ENCODE results near the gene CAPN12.

Gene CAPN12

GRCh38 chr19:38710416-38710702 is 33.9 kb downstream of the CAPN12 start:
- no peak for DNase-seq (ENCODE audit: low spot score)

DNA sequence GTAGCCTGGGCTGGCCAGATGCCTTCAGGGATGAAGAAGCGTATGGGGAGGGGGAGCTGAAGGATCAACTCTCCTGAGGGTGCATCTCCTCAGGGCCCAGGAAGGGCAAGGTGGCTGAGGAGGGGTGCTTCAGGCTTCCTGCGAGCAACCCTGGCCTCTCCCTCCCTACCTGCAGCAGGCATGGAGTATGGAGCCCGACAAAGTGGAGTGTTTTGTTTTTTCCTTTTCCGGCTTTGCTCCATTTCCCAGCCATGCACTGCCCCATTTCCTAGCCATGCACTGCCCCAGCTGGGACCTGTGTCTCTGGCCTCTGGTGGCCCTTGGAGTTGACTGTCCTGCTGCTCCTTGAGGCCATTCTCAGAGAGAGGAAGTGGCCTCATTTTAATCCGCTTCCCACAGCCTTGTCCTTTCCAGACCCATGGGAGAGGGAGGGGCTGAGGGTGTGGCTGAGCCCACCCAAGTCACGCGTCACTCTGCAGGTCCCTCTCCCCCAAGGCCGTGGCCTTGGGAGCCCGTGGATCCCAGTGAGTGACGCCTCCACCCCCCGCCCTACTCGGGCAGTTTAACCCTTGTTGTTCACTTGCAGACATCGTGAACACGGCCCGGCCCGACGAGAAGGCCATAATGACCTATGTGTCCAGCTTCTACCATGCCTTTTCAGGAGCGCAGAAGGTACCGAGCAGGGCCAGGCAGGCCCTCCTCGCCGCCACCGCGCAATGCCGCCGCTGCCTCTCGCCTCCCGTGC is 34.4 kb downstream of the CAPN12 start:
- DNase-seq (ENCODE audit: low spot score) = no peak

GRCh38 chr19:38709119-38709518 is 35.2 kb downstream of the CAPN12 start:
- no peak for DNase-seq (ENCODE audit: low spot score)

DNA sequence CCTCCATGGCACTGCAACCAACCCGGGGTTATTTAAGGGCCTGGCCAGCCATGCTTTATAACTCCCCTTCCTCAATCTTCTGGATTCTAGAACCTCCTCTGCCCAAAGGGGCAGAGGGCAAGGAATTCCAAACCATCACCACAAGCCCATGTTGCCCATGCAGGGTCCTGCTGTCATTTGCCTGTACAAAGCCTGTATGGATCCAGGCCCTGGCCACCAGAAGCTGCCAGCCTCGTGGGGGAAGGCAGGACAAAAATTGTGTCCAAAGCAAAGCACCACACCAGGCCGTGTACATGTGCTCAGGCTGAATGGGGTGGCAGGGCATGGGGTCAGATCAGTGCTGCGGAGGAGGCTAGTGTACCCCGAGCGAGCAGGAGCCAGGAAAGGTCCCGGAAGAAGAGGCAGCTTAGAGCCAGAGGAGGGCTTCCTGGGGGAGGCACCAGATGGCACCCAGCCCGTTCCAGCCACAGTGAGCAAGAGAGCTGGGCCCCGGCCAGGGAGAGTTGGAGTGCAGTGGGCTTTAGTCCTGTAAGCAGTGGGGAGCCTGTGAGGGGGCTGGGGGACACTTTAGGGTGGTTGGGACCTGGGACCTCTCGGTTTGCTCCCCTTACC is 35.8 kb downstream of the CAPN12 start:
- DNase-seq (ENCODE audit: low spot score) = no peak

DNA sequence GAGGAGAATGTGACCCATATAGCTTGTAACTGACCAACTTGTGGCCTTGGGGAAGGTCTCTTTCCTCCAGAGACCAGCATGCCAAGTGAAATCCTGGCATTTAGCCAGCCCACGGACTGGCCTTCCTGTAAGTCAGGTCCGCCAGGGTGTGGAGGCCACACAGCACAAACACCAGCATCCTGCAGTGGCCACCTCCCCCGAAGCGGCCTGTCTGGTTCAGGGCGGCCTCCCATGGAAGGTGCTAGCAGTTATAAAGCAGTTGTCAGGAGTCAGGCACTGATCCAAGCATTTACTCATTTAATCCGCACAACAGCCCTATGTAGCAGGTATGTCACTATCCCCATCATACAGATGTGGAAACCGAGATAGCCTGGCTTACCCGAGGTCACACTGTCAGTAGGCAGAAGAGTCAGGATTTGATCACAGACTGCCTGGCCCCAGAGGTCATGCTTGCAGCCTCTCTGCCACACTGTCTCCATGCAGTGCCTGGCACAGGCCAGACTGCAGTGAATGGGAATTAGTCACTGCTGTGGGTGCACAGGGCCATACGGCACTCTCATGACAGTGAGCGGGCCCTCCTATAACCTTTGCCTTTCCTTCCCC is 36.7 kb downstream of the CAPN12 start:
- DNase-seq (ENCODE audit: low spot score) = no peak

GRCh38 chr19:38706792-38707511 is 37.3 kb downstream of the CAPN12 start:
- no peak for DNase-seq (ENCODE audit: low spot score)

DNA sequence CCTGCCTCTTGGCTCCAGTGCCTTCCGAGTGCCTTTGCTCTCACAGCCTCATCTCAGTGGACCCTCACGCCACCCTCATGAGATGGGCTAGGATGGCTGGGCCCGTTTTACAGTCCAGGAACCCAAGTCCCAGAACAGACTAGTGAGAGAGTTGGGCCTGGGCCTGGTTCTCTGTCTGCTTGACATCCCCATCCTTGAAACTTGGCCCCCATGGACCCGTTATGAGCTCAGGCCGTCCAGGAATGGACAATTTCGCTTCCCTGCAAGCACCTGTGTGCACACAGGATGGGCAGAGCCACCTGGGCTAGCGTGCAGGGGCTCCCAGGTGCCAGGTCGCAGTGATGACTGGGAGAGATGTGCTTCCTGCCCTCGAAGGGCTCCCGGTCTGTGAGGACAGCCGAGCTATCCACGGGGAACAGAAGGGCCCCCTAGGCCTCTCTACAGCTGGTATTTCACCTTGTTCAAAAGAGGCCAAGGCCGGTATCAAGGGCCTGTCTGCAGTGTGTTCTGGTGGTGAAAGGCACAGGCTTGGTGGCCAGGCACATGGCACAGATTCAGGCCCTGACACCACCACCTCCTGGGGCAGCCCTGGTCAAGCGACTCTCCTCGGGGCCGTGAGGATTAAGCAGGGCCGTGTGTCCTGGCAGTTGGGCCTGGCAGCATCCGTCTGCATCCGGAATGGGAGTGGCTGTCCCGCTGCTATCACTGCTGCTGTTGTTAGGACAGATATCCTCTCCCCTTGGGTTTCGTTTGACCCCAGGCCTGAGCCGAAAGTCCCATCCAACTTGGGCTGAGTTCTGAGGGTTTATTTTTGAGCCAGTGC is 38.9 kb downstream of the CAPN12 start:
- DNase-seq (ENCODE audit: low spot score) = no peak

GRCh38 chr19:38704488-38705026 is 39.7 kb downstream of the CAPN12 start:
- no peak for DNase-seq (ENCODE audit: low spot score)

- no peak for DNase-seq (ENCODE audit: low spot score)
These were observed 40.8 kb downstream of the CAPN12 start for GRCh38 chr19:38703509-38703908.

- no peak for DNase-seq (ENCODE audit: low spot score)
These were observed 42.0 kb downstream of the CAPN12 start for GRCh38 chr19:38702278-38702677.

DNA sequence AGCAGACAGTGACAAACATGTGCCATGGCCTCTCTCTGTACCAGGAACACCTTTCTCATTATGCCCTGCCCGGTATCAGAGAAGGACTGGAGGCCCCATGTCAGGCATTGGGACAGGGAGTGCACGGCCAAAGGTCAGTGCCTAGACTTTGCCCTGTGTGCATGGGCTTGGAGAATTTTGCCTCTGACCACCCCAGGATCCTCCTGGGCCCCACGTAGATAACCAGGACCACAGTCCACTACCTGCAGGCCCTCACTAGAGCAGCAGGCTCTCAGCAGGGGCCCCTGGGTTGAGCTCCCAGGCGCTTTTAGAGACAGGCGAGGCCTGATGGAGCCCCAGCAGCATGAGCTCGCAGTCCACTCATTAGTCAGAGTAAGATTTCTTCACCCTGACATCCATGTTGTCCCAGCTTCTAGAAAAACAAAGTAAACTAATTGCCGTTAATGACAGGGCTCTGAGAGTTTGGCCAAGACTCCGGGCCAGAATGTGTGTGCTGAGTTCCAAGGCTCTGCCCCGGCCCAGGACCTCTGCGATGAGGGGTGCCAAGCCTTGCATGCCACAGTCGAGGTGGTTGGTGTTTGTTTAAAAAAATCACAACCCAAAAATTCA is 42.7 kb downstream of the CAPN12 start:
- no peak for DNase-seq (ENCODE audit: low spot score)

GRCh38 chr19:38700902-38701454 is 43.3 kb downstream of the CAPN12 start:
- DNase-seq (ENCODE audit: low spot score) = no peak

DNA sequence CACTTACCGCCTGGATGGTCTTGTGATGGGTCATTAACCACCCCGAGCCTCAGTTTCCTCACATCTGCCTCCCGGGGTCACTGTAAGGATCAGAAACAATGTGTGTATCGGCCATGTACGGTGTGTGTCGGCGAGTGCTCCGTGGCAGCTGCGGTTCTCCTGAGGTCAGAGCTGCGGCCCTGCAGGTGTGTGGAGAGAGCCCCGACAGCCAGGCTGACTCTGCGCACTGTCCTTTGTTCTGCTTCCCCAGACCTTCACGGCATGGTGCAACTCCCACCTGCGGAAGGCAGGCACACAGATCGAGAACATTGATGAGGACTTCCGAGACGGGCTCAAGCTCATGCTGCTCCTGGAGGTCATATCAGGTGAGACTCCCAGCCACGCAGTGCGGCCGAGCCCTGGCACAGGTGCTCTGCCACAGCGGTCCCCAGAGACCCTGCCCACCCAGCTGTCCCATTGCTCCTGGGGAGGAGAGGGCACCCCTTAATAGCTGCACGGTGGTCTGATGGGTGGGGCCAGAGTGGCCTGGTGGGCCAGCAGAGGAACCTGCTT is 43.8 kb downstream of the CAPN12 start:
- DNase-seq (ENCODE audit: low spot score) = no peak

DNA sequence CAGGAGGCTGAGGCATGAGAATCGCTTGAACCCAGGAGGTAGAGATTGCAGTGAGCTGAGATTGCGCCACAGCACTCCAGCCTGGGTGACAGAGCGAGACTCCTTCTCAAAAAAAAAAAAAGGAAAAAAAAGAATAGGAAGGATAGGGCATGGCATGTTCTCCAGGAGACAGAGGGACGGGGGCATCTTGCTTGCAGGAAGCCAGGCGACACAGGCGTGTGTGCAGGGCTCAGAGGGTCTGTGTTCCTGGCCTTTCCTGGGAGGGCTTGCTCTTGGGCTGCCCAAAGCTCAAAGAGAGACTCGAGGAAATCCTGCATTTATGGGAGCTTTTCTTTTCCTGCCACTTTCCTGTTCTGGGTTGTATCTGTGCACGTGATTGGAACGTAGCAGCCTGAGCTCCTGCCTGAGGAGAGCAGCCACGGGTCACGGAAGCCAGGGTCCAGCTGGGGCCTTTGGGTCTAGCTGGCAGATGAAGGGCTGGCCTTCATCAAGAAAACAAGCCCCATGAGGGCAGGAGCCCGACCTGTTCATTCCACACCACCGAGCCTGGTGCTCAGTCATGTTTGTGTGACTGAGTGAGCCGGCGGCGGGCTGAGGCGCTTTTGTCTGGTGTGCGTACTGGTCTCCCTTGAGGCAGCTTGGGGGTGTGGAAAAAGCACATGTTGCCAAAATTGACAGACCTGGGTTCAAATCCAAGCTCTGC is 44.5 kb downstream of the CAPN12 start:
- DNase-seq (ENCODE audit: low spot score) = no peak

DNA sequence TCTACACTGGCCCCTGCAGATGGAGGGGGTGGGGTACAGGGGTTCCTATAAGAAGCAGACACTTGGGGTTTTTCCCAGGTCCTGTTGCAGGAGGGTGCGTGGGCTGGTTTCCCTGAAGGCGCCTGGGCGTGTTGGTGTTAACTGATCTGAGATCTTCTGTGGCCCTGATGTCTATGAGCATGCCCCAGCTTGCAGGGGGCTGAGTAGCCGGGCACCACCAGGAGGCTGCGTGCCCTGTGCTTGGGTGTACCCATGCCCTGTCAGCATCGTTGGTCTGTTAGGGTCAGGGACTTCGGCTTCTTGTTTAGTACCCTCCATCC is 45.3 kb downstream of the CAPN12 start:
- DNase-seq (ENCODE audit: low spot score) = no peak

- no peak for DNase-seq (ENCODE audit: low spot score)
These were observed 45.8 kb downstream of the CAPN12 start for GRCh38 chr19:38698225-38699026.

GRCh38 chr19:38697641-38698071 is 46.6 kb downstream of the CAPN12 start:
- no peak for DNase-seq (ENCODE audit: low spot score)

DNA sequence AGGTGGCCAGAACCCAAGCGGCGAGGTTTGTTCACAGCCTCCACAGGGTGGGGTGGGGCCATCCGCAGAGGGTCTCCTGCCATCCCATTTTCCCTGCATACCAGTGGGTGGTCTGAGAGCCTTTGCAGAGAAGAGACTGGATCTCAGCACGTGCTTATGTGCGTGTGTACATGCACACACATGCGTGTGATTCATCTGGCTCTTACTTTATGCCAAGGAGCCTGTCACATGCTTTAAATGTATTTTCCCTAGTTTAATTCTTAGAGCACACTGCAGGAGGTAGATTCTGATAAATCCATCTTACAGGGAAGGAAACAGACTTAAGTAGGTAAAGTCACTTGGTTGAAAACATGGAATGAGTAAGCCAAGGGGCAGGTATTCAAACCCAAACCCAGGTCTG is 47.1 kb downstream of the CAPN12 start:
- DNase-seq (ENCODE audit: low spot score) = no peak

GRCh38 chr19:38696729-38697055 is 47.6 kb downstream of the CAPN12 start:
- no peak for DNase-seq (ENCODE audit: low spot score)

Data from putamen (tissue), 1 donor.